MCF 10A (cell line): ENCODE data around the gene PARD3. TPM values are rescaled to one million over a fixed set of nuclear protein-coding genes. Genes with fewer than 3 reads are reported as not detected.

ENCODE experiments used
- BruUV-seq: library from RNA; stranded (reverse); fragments of 400-500 nt; replicated peaks from 2 replicates; lab custom pipeline; 2021; lab: Mats Ljungman, UMichigan
- CTCF ChIA-PET: fragments of 300-600 bp; sonication (Branson Sonifier 250); formaldehyde crosslinking; extraction: SDS; loops from one replicate; lab custom pipeline; 2021; ENCODE audit warnings: antibody characterized with exemption, inconsistent platforms; lab: Yijun Ruan, JAX
- POLR2A ChIA-PET: fragments of 300-600, 350-650 bp; sonication (Branson Sonifier 250); formaldehyde crosslinking; extraction: SDS; loops from one replicate; lab custom pipeline; 2020; ENCODE audit warnings: antibody characterized with exemption, inconsistent platforms; lab: Yijun Ruan, JAX
- DNase-seq: peaks from one replicate; pipeline ENCODE4 v3.0.0-alpha.2; 2018; ENCODE audit not compliant: unreplicated experiment
- H3K27ac Mint-ChIP-seq: one replicate; pipeline ENCODE4 v1.8.0; 2022; ENCODE audit warnings: mild to moderate bottlenecking, low read depth, mixed read lengths; ENCODE audit not compliant: unreplicated experiment
- H3K27me3 Mint-ChIP-seq: one replicate; pipeline ENCODE4 v1.8.0; 2022; ENCODE audit warnings: mixed read lengths; ENCODE audit not compliant: insufficient read depth, unreplicated experiment
- H3K36me3 Mint-ChIP-seq: one replicate; pipeline ENCODE4 v1.8.0; 2022; ENCODE audit warnings: mild to moderate bottlenecking, moderate library complexity, mixed read lengths; ENCODE audit not compliant: insufficient read depth, unreplicated experiment
- H3K4me1 Mint-ChIP-seq: one replicate; pipeline ENCODE4 v1.8.0; 2022; ENCODE audit warnings: mixed read lengths; ENCODE audit not compliant: insufficient read depth, unreplicated experiment
- H3K4me3 Mint-ChIP-seq: one replicate; pipeline ENCODE4 v1.8.0; 2022; ENCODE audit warnings: mild to moderate bottlenecking, moderate library complexity, mixed read lengths; ENCODE audit not compliant: unreplicated experiment
- H3K9me3 Mint-ChIP-seq: one replicate; pipeline ENCODE4 v1.8.0; 2022; ENCODE audit warnings: mixed read lengths; ENCODE audit not compliant: unreplicated experiment
- intact Hi-C: fragments of 100-400 bp; cut with micrococcal nuclease; formaldehyde crosslinking; loops from 2 replicates; pipeline ENCODE4 v1.14.1; 2022
- total RNA-seq: library from RNA; stranded (reverse); gene quantifications from 2 replicates; pipeline ENCODE4 v1.2.3, GENCODE V29; 2022
- TF ChIP-seq, protein P1 (sequence below): fragments of 200-600 bp; IDR thresholded peaks from one replicate; pipeline ENCODE4 v1.8.0; 2022; ENCODE audit warnings: antibody characterized with exemption, mild to moderate bottlenecking; ENCODE audit not compliant: unreplicated experiment

PARD3 gene
- total RNA-seq, 1 experiment from 2014 or later, result 70.0 TPM

DNA sequence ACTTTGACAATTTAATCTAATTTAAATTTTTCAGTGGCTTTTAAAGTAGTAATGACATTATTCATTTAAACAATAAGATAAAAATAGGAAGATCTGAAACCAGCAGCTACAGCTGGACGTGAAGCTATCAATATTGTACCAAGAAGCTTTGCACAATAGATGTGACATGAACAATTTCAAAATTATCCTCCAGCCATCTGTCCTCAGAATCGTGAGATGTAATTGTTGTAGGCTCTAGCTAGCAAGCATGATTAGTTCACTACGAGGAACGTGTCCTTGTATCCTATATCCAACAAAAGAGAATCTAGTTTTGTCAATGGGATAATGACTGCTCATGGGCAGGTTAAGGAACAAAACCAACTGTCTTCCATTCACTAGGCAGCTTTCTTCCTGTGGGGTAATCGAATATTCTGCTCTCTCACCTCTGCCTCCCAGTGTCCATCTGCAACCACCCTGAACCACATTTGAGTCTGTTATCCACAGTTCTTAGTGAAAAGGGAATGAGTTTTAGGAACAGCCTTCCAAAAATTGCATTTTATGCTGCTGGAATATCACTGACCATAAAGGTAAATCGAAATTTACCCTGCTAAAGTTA is 247.3 kb downstream of the PARD3 start:
- Mint-ChIP-seq H3K9me3 (no peaks in the 10 kb centered on the region), H3K4me1 (peaks cover 10% of the 10 kb centered on the region), H3K27me3 (no peaks in the 10 kb centered on the region), H3K27ac (no peak overlapping the region), H3K4me3 (no peak overlapping the region), H3K36me3 (peaks cover 6% of the 10 kb centered on the region)
- no peak for DNase-seq
- CTCF ChIA-PET, result no interaction called here
- intact Hi-C loops, result no loop called here
- POLR2A ChIA-PET, result no interaction called here
- no TSS peak for BruUV-seq
- TF ChIP-seq, protein P1, sequence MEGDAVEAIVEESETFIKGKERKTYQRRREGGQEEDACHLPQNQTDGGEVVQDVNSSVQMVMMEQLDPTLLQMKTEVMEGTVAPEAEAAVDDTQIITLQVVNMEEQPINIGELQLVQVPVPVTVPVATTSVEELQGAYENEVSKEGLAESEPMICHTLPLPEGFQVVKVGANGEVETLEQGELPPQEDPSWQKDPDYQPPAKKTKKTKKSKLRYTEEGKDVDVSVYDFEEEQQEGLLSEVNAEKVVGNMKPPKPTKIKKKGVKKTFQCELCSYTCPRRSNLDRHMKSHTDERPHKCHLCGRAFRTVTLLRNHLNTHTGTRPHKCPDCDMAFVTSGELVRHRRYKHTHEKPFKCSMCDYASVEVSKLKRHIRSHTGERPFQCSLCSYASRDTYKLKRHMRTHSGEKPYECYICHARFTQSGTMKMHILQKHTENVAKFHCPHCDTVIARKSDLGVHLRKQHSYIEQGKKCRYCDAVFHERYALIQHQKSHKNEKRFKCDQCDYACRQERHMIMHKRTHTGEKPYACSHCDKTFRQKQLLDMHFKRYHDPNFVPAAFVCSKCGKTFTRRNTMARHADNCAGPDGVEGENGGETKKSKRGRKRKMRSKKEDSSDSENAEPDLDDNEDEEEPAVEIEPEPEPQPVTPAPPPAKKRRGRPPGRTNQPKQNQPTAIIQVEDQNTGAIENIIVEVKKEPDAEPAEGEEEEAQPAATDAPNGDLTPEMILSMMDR, result no peak

- DNase-seq, result no peak
- Mint-ChIP-seq H3K4me3 (no peak overlapping the region), H3K9me3 (no peaks in the 10 kb centered on the region), H3K36me3 (peaks cover 6% of the 10 kb centered on the region), H3K27ac (no peak overlapping the region), H3K4me1 (peaks cover 10% of the 10 kb centered on the region), H3K27me3 (no peaks in the 10 kb centered on the region)
- POLR2A ChIA-PET, result interaction anchor here (1.8 kb wide), 1 partner anchor 11 kb away, joined by 4 read pairs; no protein-coding TSS in a partner anchor
- no TSS peak for BruUV-seq
- intact Hi-C loops, result no loop called here
- TF ChIP-seq, protein P1, result no peak
- CTCF ChIA-PET, result interaction anchor here (1.7 kb wide), 1 partner anchor 72 kb away, joined by 4 read pairs; no protein-coding TSS in a partner anchor
These were observed 249.2 kb downstream of the PARD3 start for GRCh38 chr10:34565934-34566333.

GRCh38 chr10:34558093-34558583 is 257.0 kb downstream of the PARD3 start:
- Mint-ChIP-seq H3K4me1 (peaks cover 20% of the 10 kb centered on the region), H3K4me3 (no peak overlapping the region), H3K36me3 (peaks cover 12% of the 10 kb centered on the region), H3K9me3 (no peaks in the 10 kb centered on the region), H3K27me3 (no peaks in the 10 kb centered on the region), H3K27ac (peak overlapping the region; percentile 51)
- TF ChIP-seq, protein P1, result no peak
- CTCF ChIA-PET, result interaction anchor here (0.6 to 1.2 kb wide), 4 partner anchors 17 to 275 kb away, joined by 3 to 6 read pairs (median 4); no protein-coding TSS in a partner anchor
- POLR2A ChIA-PET, result interaction anchor here (0.6 to 1.5 kb wide), 2 partner anchors 21 to 22 kb away, joined by 3 to 4 read pairs; no protein-coding TSS in a partner anchor
- BruUV-seq, result no TSS peak
- intact Hi-C loops, result no loop called here
- DNase-seq, result no peak

GRCh38 chr10:34557173-34557572 is 257.9 kb downstream of the PARD3 start:
- H3K27ac Mint-ChIP-seq, result peak overlapping the region; percentile 99
- peaks cover 15% of the 10 kb centered on the region for H3K36me3 Mint-ChIP-seq
- intact Hi-C loops, result no loop called here
- TF ChIP-seq, protein P1, result no peak
- no peaks in the 10 kb centered on the region for H3K27me3 Mint-ChIP-seq
- H3K4me1 Mint-ChIP-seq, result peaks cover 20% of the 10 kb centered on the region
- BruUV-seq, result no TSS peak
- H3K9me3 Mint-ChIP-seq, result no peaks in the 10 kb centered on the region
- ChIA-PET POLR2A (interaction anchor here (0.6 kb wide), 1 partner anchor 20 kb away, joined by 3 read pairs; no protein-coding TSS in a partner anchor), CTCF (interaction anchor here (1.2 kb wide), 1 partner anchor 16 kb away, joined by 4 read pairs; no protein-coding TSS in a partner anchor)
- H3K4me3 Mint-ChIP-seq, result peak overlapping the region; percentile 68
- no peak for DNase-seq
